Stimulated activated CD4-positive, alpha-beta T cell treated with anti-CD3 and anti-CD28 coated beads, Interleukin-15, amount 100 ng/mL, for 48 hours (primary cell): Measurements from ENCODE around the gene SRGAP1.
"Not testable (repeated sequence)": the region's sequence is repeated elsewhere in the genome, so short reads cannot be mapped to it uniquely, and the experiment has no call there.

Experiments
- DNase-seq, 2 donors: peaks; one replicate each; pipeline ENCODE4 v3.0.0-alpha.2; 2020; ENCODE audit warnings: low read depth in 2 of 2

SRGAP1 gene

GRCh38 chr12:63869656-63870055, 25.2 kb downstream of the SRGAP1 start:
- no peak for DNase-seq

GRCh38 chr12:63870838-63871237, 26.3 kb downstream of the SRGAP1 start:
- DNase-seq, result no peak

GRCh38 chr12:63874897-63875480, 30.5 kb downstream of the SRGAP1 start:
- DNase-seq, result no peak

GRCh38 chr12:63875703-63876102, 31.2 kb downstream of the SRGAP1 start:
- DNase-seq, result no peak

- DNase-seq, result no peak
Measured at GRCh38 chr12:63876980-63877379, 32.5 kb downstream of the SRGAP1 start.

- no peak for DNase-seq
Measured at GRCh38 chr12:63877693-63878092, 33.2 kb downstream of the SRGAP1 start.

- DNase-seq, result not testable (repeated sequence)
Measured at GRCh38 chr12:63880235-63880634, 35.7 kb downstream of the SRGAP1 start.

- no peak for DNase-seq
Measured at GRCh38 chr12:63880742-63881263, 36.3 kb downstream of the SRGAP1 start.

- DNase-seq, result no peak
Measured at GRCh38 chr12:63882844-63883243, 38.3 kb downstream of the SRGAP1 start.

- DNase-seq, result no peak
Measured at GRCh38 chr12:63885401-63885800, 40.9 kb downstream of the SRGAP1 start.

GRCh38 chr12:63888908-63889635, 44.6 kb downstream of the SRGAP1 start:
- DNase-seq, result no peak

GRCh38 chr12:63889721-63890509, 45.4 kb downstream of the SRGAP1 start:
- no peak for DNase-seq

- DNase-seq, result no peak
Measured at GRCh38 chr12:63893170-63893569, 48.7 kb downstream of the SRGAP1 start.

- DNase-seq, result no peak
Measured at GRCh38 chr12:63894132-63894531, 49.6 kb downstream of the SRGAP1 start.

GRCh38 chr12:63895841-63896240, 51.3 kb downstream of the SRGAP1 start:
- no peak for DNase-seq

GRCh38 chr12:63897931-63898330, 53.4 kb downstream of the SRGAP1 start:
- no peak for DNase-seq

GRCh38 chr12:63898764-63899337, 54.4 kb downstream of the SRGAP1 start:
- DNase-seq, result no peak

- DNase-seq, result no peak
Measured at GRCh38 chr12:63899396-63899795, 54.9 kb downstream of the SRGAP1 start.

GRCh38 chr12:63900922-63901793, 56.7 kb downstream of the SRGAP1 start:
- no peak for DNase-seq

- no peak for DNase-seq
Measured at GRCh38 chr12:63904653-63905052, 60.2 kb downstream of the SRGAP1 start.

GRCh38 chr12:63905544-63905943, 61.0 kb downstream of the SRGAP1 start:
- no peak for DNase-seq
